ENCODE measurements around the gene PLEKHH2.

GRCh38 chr2:43708891-43709290 lies 71.8 kb downstream of the PLEKHH2 start:
- TF ChIP-seq GATA2 (IDR thresholded peaks at IDR 0.05; ENCODE audit: low read depth, low read length), result no peak
- TF ChIP-seq GATA3 (IDR thresholded peaks at IDR 0.05; ENCODE audit: low read depth, low read length), result no peak
